Sciatic nerve (tissue), 2 donors: ENCODE results near the gene MRPS11. TPM values are rescaled to one million over a fixed set of nuclear protein-coding genes. Genes with fewer than 3 reads are reported as not detected.
"Not testable (repeated sequence)": the region's sequence is repeated elsewhere in the genome, so short reads cannot be mapped to it uniquely, and the experiment has no call there.

Source experiments
- ATAC-seq: fragments of 200-7000 bp; cut with Tn5 transposase; one replicate; pipeline ENCODE4 v1.9.1; 2020; ENCODE audit warnings: mild to moderate bottlenecking, moderate library complexity
- DNase-seq: peaks from one replicate; pipeline ENCODE4 v3.0.0-alpha.2; 2020; ENCODE audit warnings: low spot score
- intact Hi-C: fragments of 100-400 bp; cut with DNase I; formaldehyde crosslinking; loops from one replicate; pipeline ENCODE4 v1.14.2; 2022
- total RNA-seq: library from RNA; stranded (reverse); fragmentation: NEBNext Ultra II Directional; extraction: Animal tissue kit (Norgen Biotek cat#: 25700); gene quantifications from one replicate; pipeline ENCODE4 v1.2.1, GENCODE V29; 2021
- donor health status: DM: no; HTN: no; CAD: no.
- donor health status: DM: no; HTN: no; CAD: no.

MRPS11 gene
- total RNA-seq = 23.1 TPM

GRCh38 chr15:88467073-88467934 lies at the start of gene MRPS11, which contains the start of gene MRPL46:
Gene MRPS11 (plus strand): TSS chr15:88467708. CDS start chr15:88467718, 10 bp downstream.
Gene MRPL46 (minus strand): TSS chr15:88467388. CDS start chr15:88467377, 11 bp downstream.
- DNase-seq (peak; percentile 94), ATAC-seq (peak; percentile 99)
- intact Hi-C loops = no loop called here

- intact Hi-C loops = no loop called here
- ATAC-seq (no peak), DNase-seq (no peak)
Observed at GRCh38 chr15:88419830-88420229, 47.7 kb upstream of the MRPS11 start.

GRCh38 chr15:88423331-88423730 lies 44.2 kb upstream of the MRPS11 start:
- intact Hi-C loops = no loop called here
- DNase-seq = no peak
- no peak for ATAC-seq

GRCh38 chr15:88426304-88426703 lies 41.2 kb upstream of the MRPS11 start:
- ATAC-seq (no peak), DNase-seq (no peak)
- intact Hi-C loops = no loop called here

- DNase-seq (no peak), ATAC-seq (no peak)
- intact Hi-C loops = no loop called here
Observed at GRCh38 chr15:88428053-88428452, 39.5 kb upstream of the MRPS11 start.

- ATAC-seq (no peak), DNase-seq (no peak)
- intact Hi-C loops = no loop called here
Observed at GRCh38 chr15:88428805-88429605, 38.5 kb upstream of the MRPS11 start.

- intact Hi-C loops = no loop called here
- ATAC-seq (no peak), DNase-seq (no peak)
Observed at GRCh38 chr15:88430051-88430450, 37.5 kb upstream of the MRPS11 start.

GRCh38 chr15:88431441-88431840 lies 36.1 kb upstream of the MRPS11 start:
- ATAC-seq (no peak), DNase-seq (no peak)
- intact Hi-C loops = no loop called here

GRCh38 chr15:88433046-88433685 lies 34.3 kb upstream of the MRPS11 start:
- intact Hi-C loops = no loop called here
- no peak for ATAC-seq
- no peak for DNase-seq

- ATAC-seq, DNase-seq, intact Hi-C loops: not testable (repeated sequence)
Observed at GRCh38 chr15:88434106-88434505, 33.4 kb upstream of the MRPS11 start.

GRCh38 chr15:88438181-88438580 lies 29.3 kb upstream of the MRPS11 start:
- intact Hi-C loops = no loop called here
- DNase-seq (no peak), ATAC-seq (no peak)

- DNase-seq (no peak), ATAC-seq (no peak)
- intact Hi-C loops = no loop called here
Observed at GRCh38 chr15:88440021-88440420, 27.5 kb upstream of the MRPS11 start.

GRCh38 chr15:88441076-88441730 lies 26.3 kb upstream of the MRPS11 start:
- ATAC-seq (no peak), DNase-seq (no peak)
- intact Hi-C loops = no loop called here

- DNase-seq (no peak), ATAC-seq (no peak)
- intact Hi-C loops = no loop called here
Observed at GRCh38 chr15:88447206-88447605, 20.3 kb upstream of the MRPS11 start.

GRCh38 chr15:88447741-88448140 lies 19.8 kb upstream of the MRPS11 start:
- DNase-seq = no peak
- intact Hi-C loops = no loop called here
- ATAC-seq = no peak

- DNase-seq = no peak
- no peak for ATAC-seq
- intact Hi-C loops = no loop called here
Observed at GRCh38 chr15:88448991-88449461, 18.5 kb upstream of the MRPS11 start.

- DNase-seq = no peak
- ATAC-seq = no peak
- intact Hi-C loops = no loop called here
Observed at GRCh38 chr15:88449581-88449980, 17.9 kb upstream of the MRPS11 start.

- ATAC-seq = peak; percentile 30
Observed at GRCh38 chr15:88450125-88450798, 17.2 kb upstream of the MRPS11 start.

More at GRCh38 chr15:88450125-88450798, 17.2 kb upstream of the MRPS11 start:
- peak; percentile 70 for DNase-seq
- intact Hi-C loops = no loop called here
